Left ventricle myocardium superior (tissue), 1 donor: ENCODE measurements around the gene STK32C. TPM values are rescaled to one million over a fixed set of nuclear protein-coding genes. Genes with fewer than 3 reads are reported as not detected.
A peak's percentile ranks its signal among the peaks of the same experiment; 100 is the strongest.
"Not testable (repeated sequence)": the region's sequence is repeated elsewhere in the genome, so short reads cannot be mapped to it uniquely, and the experiment has no call there.

ENCODE experiments used
- ATAC-seq: fragments of 200-7000 bp; cut with Tn5 transposase; one replicate; pipeline ENCODE4 v1.9.1; 2020; ENCODE audit warnings: mild to moderate bottlenecking, moderate library complexity
- DNase-seq: peaks from one replicate; pipeline ENCODE4 v3.0.0-alpha.2; 2020
- intact Hi-C: fragments of 100-400 bp; cut with micrococcal nuclease; formaldehyde crosslinking; loops from one replicate; pipeline ENCODE4 v1.11.0; 2022
- total RNA-seq: library from RNA; stranded (reverse); fragmentation: NEBNext Ultra II Directional; extraction: Animal tissue kit (Norgen Biotek cat#: 25700); gene quantifications from one replicate; pipeline ENCODE4 v1.2.1, GENCODE V29; 2021
- donor health status: DM: no; HTN: yes; CAD: no; lungs with severe emphysema.

STK32C gene
- total RNA-seq, 1 donor from 2014 or later: 4.9 TPM

DNA sequence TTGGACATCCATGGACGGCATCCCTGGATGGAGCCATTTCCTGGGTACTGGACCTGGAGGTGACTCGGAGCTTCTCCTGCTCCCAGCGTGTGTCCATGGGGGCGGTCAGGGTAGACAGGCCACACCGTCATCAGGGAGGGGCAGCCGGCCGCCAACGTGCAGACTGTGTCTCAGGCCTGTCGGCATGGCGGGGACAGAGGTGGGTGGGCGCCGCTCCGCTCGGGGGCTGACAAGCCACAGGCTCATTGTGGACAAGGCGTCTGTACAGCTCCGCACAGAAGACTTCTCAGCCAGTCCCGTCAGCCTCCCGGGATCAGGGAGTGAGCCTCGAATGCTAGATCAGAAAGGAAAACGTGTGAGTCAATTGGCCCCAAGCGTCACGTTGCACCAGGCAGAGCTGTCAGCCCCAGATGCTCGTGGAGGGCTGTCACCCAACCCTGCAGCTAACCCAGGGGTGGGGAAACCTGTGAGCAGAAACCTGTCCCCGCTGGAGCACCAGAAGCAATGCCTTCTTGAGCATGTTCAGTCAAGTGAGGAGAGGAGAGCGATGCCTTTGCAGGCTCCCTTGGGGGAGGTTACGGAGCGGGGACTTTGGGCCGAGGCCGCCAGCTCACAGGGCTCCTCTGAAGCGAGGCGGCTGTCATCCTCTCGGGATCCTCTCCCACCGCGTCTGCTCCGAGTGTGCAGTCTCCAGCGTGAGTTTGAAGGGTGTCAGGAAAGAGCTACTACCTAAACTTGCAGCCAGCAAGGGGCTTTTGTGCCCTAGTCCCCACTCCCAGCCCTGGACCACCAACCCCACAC is 137.0 kb downstream of the STK32C start:
- DNase-seq (peak; percentile 21), ATAC-seq (no peak)
- intact Hi-C loops: no loop called here

DNA sequence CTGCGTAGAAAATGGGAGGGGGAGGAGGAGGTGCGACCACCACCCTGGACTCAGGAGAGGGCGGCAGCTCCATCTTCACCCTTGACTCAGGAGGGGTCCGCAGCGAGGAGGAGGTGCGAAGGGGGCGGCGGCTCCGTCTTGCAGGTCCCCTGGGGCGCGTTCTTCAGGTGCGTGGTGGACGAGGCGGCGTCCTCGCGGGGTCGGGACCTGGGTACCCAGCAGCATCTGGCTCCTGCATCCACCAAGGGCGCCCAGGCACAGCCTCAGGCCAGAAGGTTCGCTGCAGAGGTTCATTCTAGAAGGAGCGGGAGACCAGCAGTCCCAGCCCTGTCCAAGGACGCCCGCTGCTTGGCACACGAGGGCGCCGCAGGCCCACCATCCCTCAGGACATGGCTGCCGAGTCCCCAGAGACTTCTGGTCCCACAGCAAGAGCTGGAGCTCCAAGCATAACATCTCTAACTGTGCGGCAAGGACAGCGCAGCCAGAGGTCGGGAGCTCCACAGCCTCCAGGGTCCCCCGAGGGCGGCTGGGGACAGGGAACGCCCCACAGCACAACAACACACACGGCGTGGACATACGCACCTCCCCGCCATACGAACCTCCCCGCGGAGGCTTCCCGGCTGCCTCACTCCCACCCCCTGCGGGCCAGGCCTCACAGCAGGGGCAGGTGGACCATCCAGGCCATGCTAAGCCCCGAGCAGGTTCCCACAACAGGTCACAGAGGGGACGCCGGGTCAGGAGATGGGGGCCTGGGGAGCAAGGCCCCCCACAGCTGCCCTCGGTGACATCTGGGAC is 137.8 kb downstream of the STK32C start:
- intact Hi-C loops: no loop called here
- ATAC-seq (no peak), DNase-seq (peak; percentile 30)

DNA sequence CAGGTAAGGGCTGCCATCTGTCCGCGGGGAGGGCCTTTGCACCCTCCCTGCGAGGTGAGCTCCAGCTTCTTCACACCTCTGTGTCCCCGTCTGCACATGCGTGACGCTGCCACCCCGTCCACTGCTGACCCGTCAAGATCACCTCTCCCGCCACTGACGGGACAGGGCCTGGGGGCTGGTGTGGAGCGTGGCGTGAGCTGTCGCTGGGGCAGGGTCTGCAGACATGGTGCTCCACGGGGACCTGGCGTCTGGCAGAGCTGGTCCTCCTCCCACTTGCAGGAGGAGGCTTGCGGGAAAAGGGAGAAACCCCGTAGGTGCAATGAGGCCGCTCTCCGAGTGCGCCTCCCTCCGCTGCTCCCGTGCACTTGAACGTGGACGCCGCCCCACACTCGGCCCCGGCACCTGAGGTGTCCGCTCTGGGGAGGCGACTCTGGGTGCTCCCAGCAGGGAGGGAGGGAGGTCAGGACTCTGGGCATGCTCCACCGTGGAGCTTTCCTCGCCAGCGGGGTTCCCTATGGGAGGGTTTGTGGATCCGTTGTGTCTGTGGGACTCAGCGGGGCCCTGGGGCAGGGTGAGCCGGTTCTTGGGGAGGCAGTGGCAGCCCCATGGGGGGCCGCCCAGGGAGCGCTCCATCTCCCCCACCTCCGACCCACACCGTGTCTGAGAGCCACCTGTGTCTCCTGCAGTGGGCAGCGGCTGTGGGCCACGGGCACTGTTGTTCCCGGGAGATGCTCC is 138.6 kb downstream of the STK32C start:
- no peak for ATAC-seq
- intact Hi-C loops: no loop called here
- DNase-seq: peak; percentile 26

DNA sequence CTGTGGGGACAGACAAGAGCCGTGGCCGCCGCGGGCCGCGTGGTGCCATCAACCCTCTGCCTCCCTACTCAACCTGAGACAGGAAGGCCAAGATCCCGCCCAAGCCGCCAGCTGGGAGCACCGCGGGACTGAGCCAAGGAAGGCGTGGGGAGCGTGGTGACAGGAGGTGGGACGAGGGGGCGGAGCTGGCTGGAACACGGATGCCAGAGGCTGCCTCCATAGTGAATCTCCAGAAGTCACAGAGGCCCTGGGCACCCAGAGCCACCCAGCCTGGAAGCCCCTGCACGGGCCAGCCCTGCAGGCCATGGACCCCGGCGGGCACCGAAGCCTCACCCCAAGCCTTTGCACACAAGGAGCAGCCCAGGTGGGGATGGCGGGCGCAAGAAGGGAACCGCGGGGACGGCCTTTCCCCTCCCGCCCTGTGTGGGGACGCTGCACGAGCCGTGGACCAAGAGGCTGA is 139.1 kb downstream of the STK32C start:
- ATAC-seq (no peak), DNase-seq (peak; percentile 25)
- intact Hi-C loops: no loop called here

DNA sequence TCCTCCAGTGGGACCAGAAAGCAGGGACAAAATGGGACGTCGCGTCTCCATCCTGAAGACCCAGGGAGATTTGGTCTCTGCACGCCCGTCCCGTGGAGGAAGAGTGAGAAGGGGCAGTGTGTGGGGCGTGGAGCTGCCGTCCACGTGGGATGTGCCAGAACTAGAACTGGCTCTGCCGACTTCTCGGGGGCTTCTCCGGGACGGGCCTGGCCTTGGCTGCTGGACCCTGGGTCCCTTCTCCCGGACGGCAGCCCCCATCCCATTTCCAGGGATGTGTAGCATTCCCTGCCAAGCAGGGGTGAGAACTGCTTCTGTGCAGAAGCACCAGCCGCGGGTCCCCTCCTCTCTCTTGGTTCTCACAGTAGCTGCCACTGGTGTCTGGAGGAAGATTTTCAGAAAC is 139.8 kb downstream of the STK32C start:
- no peak for ATAC-seq
- no peak for DNase-seq
- intact Hi-C loops: no loop called here

DNA sequence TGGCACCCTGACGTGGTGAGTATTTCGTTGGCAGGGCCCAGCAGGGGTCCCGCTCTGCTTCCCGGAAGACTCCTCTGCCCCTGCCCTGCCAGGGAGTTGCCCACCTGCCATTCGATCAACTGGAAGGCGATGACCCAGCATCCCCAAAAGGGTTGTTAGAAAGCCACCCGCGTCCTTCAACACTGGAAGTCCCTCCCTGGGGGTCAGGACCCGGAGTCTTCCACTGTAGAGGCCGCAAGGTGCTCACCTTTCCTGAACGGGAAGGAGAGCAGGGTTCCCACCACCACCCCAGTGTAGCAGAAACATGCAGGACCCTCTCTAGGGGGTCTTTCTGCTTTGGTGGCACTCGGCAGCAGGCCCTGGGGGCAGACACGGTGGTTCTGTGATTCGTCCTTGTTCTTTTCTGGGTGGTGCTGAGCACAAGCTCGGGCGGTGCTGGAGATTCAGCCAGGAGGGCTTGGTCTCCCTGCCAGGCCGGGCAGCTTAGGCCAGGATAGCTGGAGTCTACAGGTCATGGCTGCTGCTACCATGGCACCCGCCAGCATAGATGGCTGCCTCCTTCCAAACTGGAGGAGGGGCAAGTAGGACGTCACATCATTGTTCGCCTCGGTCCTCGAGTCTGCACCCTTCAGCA is 140.6 kb downstream of the STK32C start:
- ATAC-seq: no peak
- intact Hi-C loops: no loop called here
- peak; percentile 10 for DNase-seq

DNA sequence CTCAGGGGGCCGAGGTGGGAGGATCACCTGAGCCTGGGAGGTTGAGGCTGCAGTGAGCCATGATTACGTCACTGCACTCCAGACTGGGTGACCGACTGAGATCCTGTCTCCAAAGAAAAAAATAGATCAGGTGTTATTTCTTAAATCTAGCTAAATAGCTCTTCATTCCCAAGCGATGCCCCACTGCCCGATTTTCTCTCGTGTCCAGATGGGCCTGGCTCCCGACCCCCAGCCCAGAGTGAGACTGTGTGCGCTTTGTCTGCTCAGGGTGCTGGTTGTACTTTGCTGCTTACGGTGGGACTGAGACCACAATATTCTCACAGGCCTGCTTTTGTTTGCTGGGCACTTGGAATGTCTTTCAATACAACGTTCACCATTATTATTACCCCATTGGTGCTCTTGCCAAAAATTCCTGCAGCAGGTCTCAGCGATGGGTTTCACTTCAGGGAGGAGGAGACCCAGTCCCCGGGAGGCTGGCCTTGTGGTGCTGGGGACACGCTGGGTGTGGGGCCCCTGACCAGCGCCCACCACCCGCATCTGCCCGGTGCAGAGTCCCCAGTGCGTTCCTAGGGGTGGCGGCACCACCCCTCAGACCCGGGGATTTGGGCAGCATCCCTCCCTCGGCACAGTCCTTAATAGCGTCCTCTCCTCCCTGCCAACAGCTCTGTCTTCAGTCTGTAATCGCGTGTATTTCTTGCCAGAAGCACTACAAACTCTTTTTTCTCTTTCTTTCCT is 141.4 kb downstream of the STK32C start:
- peak; percentile 16 for DNase-seq
- intact Hi-C loops: no loop called here

DNA sequence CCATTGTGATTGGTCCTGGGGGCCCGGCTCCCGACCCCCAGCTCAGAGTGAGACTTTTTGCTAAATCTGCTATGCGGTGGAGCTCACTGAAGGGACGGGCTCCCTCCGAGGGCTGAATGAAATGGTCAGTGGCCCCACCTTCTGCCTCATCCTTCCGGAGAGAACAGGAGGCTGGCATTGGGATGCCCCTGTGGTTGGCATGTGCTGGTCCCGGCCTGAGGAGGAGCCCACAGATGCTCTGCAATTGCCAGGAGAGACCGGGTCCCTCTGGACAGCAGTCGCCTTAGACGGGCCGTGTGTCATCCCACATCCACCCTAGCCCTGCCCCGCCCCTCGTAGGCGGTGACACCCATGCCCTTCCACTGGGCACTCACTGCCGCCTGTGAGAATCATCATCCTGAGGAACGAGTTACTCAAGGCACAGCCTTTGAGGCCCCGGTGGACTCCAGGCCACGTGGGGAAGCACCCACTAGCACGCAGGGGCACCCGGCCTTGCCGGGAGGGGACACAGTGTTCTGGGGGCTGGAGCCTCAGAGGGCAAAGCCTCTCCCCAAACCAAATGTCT is 142.3 kb downstream of the STK32C start:
- intact Hi-C loops: no loop called here
- ATAC-seq (no peak), DNase-seq (peak; percentile 19)

More for the DNA sequence above, 141.4 kb downstream of the STK32C start:
- ATAC-seq: no peak

DNA sequence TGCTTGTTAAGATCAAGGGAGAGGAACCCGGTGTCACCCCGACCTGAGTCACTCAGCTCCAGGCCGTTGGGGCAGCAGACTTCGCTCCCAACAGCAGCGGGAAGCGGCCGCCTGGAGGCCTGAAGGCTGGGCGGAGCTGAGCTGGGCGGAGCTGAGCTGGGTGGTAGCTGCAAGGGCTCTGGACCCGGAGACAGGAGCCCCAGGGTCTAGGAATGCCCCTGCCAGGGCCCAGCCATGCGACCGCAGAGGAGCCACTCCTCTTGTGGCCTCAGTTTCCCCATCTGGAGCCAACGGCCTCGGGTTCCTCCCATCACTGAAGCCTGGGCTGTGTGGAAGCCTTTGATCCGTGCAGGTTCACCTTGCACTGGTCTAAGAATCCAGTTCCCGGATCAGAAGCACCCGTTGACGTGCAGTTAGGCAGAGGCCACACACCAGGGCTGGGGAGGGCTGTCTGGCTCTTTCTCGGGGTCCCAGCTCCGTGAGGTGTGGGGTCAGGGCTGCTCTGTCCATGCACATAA is 142.9 kb downstream of the STK32C start:
- peak; percentile 21 for DNase-seq
- no peak for ATAC-seq
- intact Hi-C loops: no loop called here

DNA sequence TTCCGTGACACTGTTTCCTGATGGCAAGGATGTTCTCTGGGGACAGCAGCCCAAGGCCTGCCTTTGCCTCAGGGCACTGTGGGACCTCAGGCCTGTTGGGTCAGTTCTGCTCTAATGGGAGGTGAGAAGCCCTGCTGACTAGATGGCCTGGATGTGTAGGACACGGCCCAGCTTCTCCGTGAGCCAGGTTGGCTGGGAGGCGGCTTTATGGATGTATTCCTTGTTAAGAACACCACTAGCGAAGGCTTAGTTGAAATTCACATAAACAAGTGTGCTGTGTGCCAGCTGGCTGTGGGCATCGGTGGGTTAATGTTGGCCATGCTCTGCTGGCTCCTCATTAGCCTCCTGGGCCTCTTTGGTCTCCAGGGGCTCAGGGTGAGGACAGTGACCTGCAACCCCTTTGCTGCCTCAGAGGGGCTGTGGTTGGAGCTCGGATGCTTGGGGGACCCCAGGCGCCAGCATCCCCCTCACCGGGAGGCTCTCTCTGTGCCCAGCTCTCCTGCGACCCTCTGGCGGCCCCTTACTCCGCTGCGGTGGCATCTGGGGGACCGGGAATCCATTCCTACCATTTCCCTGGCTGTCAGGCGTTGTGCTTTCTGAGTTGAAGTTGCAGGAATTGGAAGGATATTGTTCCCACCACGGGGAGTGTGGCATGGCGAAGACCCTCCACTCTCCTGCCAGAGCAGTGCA is 143.8 kb downstream of the STK32C start:
- DNase-seq (peak; percentile 15), ATAC-seq (no peak)
- intact Hi-C loops: no loop called here

DNA sequence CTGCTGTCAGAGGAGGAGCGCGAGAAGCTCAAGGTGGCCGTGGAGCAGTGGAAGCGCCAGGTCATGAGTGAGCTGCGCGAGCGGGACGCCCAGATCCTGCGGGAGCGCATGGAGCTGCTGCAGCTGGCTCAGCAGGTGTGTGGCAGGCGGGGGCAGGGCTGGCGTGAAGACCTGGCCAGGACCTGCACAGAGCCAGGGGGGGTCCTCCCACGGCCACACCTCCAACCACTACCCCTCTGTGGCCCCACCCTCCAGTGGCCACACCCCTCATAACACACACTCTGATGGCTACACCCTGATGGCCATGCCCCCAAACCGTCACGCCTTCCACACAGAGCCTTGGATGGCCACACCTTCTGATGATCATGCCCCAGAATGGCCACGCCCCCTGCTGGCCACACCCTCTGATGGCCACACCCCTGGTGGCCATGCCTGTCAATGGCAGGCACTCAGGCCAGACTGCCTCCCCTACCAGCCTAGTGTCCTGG is 144.4 kb downstream of the STK32C start:
- DNase-seq: peak; percentile 52
- intact Hi-C loops: no loop called here
- peak; percentile 53 for ATAC-seq

DNA sequence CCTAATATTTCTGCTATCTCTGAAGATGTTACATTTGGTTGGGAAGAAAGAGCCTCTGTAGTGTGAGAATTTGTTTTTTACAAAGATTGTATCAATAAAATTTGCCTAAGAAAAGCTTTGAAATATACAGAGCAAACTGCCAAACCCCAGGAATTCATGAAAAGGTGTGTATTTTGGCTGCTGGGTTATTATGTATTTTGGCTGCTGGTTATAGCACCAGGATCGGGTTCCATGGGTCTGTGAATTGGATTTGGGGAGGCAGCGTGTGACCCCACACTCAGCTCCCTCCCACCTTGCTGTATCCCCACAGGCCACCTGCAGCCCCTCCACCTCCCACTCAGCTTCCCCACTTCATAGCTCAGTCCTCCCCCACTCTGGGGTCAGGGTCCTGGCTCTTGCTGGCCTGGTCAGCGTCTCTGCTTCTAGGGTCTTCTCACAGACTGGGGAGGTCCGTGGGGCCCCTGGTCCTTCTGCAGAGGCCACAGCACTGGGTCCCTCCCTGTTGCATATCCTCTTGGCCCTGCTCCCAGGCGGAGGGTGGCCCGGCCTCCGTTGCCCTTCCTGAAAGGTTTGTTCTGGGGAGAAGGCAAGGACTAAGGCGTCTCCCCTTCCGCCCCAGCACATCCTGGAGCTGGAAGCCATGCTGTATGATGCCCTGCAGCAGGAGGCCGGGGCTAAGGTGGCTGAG is 145.0 kb downstream of the STK32C start:
- peak; percentile 63 for ATAC-seq
- DNase-seq: peak; percentile 59
- intact Hi-C loops: no loop called here

DNA sequence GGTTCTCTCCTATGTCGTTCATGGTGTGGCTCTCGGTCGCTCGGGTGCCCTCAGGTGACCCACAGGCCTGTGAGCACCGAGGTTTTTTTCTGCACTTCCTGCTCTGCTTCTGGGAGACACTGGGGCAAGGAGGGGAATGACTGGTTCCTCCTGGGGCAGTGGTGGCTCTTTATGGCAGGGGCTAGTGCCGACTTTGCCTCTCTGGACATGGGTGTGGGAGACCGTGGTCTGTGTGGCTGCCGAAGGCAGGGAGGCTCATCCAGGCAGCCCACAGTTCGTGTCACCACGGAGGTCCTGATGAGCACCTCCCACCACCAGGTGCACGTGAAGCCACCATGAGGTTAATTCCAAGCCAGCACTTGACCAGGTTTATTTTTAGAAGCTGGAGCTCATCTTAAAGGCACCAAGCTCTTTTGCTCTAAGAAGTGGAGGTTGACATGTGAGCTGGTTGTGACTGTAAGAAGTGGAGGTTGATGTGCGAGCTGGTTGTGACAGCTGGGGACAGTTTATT is 145.7 kb downstream of the STK32C start:
- intact Hi-C loops: no loop called here
- peak; percentile 33 for DNase-seq
- ATAC-seq: peak; percentile 82

DNA sequence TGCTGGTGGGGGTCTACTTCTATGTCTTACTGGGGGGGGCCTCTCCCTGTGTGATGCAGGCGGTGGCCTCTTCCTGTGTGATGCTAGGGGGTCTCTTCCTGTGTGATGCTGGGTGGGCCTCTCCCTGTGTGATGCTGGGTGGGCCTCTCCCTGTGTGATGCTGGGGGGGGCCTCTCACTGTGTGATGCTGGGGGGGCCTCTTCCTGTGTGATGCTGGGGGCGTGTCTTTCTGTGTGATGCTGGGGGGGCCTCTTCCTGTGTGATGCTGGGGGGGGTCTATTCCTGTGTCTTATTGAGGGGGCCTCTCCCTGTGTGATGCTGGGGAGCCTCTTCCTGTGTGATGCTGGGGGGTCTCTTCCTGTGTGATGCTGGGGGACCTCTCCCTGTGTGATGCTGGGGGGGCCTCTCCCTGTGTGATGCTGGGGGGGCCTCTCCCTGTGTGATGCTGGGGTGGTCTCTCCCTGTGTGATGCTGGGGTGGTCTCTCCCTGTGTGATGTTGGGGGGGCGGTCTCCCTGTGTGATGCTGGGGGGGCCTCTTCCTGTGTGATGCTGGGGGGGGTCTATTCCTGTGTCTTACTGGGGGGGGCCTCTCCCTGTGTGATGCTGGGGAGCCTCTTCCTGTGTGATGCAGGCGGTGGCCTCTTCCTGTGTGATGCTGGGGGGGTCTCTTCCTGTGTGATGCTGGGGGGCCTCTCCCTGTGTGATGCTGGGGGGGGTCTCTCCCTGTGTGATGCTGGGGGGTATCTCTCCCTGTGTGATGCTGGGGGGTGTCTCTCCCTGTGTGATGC is 146.7 kb downstream of the STK32C start:
- intact Hi-C loops, ATAC-seq: not testable (repeated sequence)
- peak; percentile 0 for DNase-seq

DNA sequence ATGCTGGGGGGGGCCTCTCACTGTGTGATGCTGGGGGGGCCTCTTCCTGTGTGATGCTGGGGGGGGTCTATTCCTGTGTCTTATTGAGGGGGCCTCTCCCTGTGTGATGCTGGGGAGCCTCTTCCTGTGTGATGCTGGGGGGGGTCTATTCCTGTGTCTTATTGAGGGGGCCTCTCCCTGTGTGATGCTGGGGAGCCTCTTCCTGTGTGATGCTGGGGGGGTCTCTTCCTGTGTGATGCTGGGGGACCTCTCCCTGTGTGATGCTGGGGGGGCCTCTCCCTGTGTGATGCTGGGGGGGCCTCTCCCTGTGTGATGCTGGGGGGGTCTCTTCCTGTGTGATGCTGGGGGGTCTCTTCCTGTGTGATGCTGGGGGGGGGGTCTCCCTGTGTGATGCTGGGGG is 147.5 kb downstream of the STK32C start:
- ATAC-seq, DNase-seq, intact Hi-C loops: not testable (repeated sequence)
